Fibroblast of lung (primary cell): ENCODE measurements around the gene VPS13D. TPM values are rescaled to one million over a fixed set of nuclear protein-coding genes. Genes with fewer than 3 reads are reported as not detected.

Experiments
- DNase-seq, 2 donors: peaks; one replicate each; pipeline versions ENCODE4 v3.0.0 to v3.0.0-alpha.2; 2010; ENCODE audit warnings: low read depth in 2 of 2
- H2AFZ ChIP-seq: 2 replicates; pipeline ENCODE4 v1.5.1; 2012; ENCODE audit warnings: low read length, control low read depth, inconsistent platforms
- H3K27ac ChIP-seq: 2 replicates; pipeline ENCODE4 v1.5.1; 2011; ENCODE audit warnings: low read length, control low read depth; ENCODE audit not compliant: insufficient read depth
- H3K27me3 ChIP-seq: 2 replicates; pipeline ENCODE4 v1.5.1; 2011; ENCODE audit warnings: mild to moderate bottlenecking, low read length; ENCODE audit not compliant: control insufficient read depth, insufficient read depth
- H3K36me3 ChIP-seq: 2 replicates; pipeline ENCODE4 v1.5.1; 2011; ENCODE audit warnings: low read length; ENCODE audit not compliant: control insufficient read depth, insufficient read depth
- H3K4me1 ChIP-seq: 2 replicates; pipeline ENCODE4 v1.5.1; 2011; ENCODE audit warnings: low read length; ENCODE audit not compliant: control insufficient read depth, insufficient read depth; ENCODE audit errors: extremely low read depth
- H3K4me2 ChIP-seq: 2 replicates; pipeline ENCODE4 v1.5.1; 2011; ENCODE audit warnings: low read length, control low read depth; ENCODE audit not compliant: insufficient read depth; ENCODE audit errors: extremely low read depth
- H3K4me3 ChIP-seq, 4 experiments: fragments of 200-600 bp in 1 of 4; sonication (generic) in 1 of 4; replicated peaks in 1 of 4; 2 replicates each; pipeline ENCODE4 v1.5.1; 2011 to 2016; ENCODE audit warnings: low read length in 4 of 4, low read depth in 3 of 4, mild to moderate bottlenecking in 3 of 4, control low read depth in 2 of 4, inconsistent platforms in 1 of 4, mixed read lengths in 1 of 4; ENCODE audit not compliant: insufficient read depth in 1 of 4; ENCODE audit errors: control extremely low read depth in 1 of 4
- H3K79me2 ChIP-seq: 2 replicates; pipeline ENCODE4 v1.5.1; 2012; ENCODE audit warnings: mild to moderate bottlenecking, low read length, inconsistent platforms; ENCODE audit not compliant: control insufficient read depth, insufficient read depth
- H3K9ac ChIP-seq: 2 replicates; pipeline ENCODE4 v1.5.1; 2011; ENCODE audit warnings: mild to moderate bottlenecking, low read length, control low read depth; ENCODE audit not compliant: insufficient read depth
- H3K9me3 ChIP-seq: 2 replicates; pipeline ENCODE4 v1.5.1; 2012; ENCODE audit warnings: low read depth, low read length; ENCODE audit not compliant: control insufficient read depth, insufficient read depth
- H4K20me1 ChIP-seq: 2 replicates; pipeline ENCODE4 v1.5.1; 2011; ENCODE audit warnings: low read length; ENCODE audit not compliant: control insufficient read depth, insufficient read depth; ENCODE audit errors: extremely low read depth
- CTCF ChIP-seq, 2 donors: IDR thresholded peaks in 1 of 2; conservative IDR thresholded peaks in 1 of 2; 1 replicate in 1 of 2; 2 replicates in 1 of 2; pipeline ENCODE4 v1.5.1; 2011 to 2012; ENCODE audit warnings: low read length in 2 of 2, control low read depth in 1 of 2, inconsistent platforms in 1 of 2, low read depth in 1 of 2, mild to moderate bottlenecking in 1 of 2
- EZH2 ChIP-seq: IDR thresholded peaks from 2 replicates; pipeline ENCODE4 v1.5.1; 2012; ENCODE audit warnings: low read length, control low read depth, mild to moderate bottlenecking; ENCODE audit errors: missing control alignments
- polyA plus RNA-seq, 2 donors: library from polyadenylated mRNA; depleted of rRNA in 1 of 2; stranded (reverse) in 1 of 2; unstranded in 1 of 2; fragments of >200 nt; gene quantifications; 2 replicates each; pipeline ENCODE4 v1.2.1, GENCODE V29; 2011 to 2012; ENCODE audit warnings: missing spikeins in 1 of 2
- total RNA-seq: library from RNA; depleted of rRNA; stranded (reverse); fragments of >200 nt; gene quantifications from 2 replicates; pipeline ENCODE4 v1.2.1, GENCODE V29; 2014

Gene VPS13D
- total and polyA plus RNA-seq, 2 donors (not counting 1 experiment from before 2014, with no cell fraction given): 14.6 to 40.0 TPM

DNA sequence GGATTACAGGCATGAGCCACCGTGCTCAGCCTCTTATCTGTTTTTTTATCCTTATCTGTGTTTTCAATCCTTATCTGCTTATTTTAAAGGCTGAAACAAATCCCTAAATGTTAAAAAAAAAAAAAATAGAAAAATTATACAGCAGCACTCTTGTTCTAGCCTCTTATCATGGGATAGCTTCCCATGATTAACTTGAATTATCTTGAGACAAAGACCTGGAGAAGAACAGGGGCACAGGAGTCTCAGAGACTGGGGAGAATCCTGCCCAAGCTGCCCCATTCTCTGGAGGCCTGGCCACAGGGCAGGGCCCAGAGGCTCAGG, 301.3 kb downstream of the VPS13D start:
- Histone ChIP-seq H3K36me3 (no peaks in the 10 kb centered on the region), H3K27me3 (no peaks in the 10 kb centered on the region), H3K9ac (no peak overlapping the region), H4K20me1 (no peaks in the 10 kb centered on the region), H3K79me2 (no peaks in the 10 kb centered on the region), H2AFZ (no peak overlapping the region), H3K9me3 (no peaks in the 10 kb centered on the region), H3K4me3 (no peak overlapping the region), H3K4me1 (peaks cover 4% of the 10 kb centered on the region), H3K27ac (no peak overlapping the region), H3K4me2 (no peak overlapping the region)
- DNase-seq: no peak
- TF ChIP-seq CTCF (conservative IDR thresholded peaks at IDR 0.05 in 1 of 2, IDR thresholded peaks at IDR 0.05 in 1 of 2; ENCODE audit: low read depth in 1 of 2, low read length in 2 of 2) (no peak), EZH2 (no peak)

DNA sequence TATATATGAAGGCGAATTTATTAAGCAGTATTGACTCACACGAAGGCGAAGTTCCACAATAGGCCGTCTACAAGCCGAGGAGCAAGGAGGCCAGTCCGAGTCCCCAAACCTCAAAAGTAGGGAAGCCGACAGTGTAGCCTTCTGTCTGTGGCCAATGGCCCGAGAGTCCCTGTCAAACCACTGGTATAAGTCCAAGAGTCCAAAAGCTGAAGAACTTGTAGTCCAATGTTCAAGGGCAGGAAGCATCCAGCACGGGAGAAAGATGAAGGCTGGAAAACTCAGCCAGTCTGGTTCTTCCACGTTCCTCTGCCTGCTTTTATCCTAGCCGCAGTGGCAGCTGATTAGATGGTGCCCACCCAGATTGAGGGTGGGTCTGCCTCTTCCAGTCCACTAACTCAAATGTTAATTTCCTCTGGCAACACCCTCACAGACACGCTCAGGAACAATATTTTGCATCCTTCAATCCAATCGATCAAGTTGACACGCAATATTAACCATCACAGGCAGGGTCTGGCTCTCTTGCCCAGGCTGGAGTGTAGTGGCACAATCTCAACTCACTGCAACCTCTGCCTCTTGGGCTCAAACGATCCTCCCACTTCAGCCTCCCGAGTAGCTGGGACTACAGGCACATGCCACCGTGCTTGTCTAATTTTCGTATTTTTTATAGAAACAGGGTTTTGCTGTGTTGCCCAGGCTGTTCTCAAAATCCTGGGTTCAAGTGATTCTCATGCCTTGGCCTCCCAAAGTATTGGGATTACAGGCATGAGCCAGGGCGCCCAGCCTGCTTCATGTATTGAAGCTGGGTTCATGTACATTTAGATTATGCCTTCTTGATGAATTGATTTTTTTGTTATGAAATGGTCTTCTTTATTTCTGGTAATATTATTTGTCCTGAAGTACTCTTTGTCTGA, 302.8 kb downstream of the VPS13D start:
- Histone ChIP-seq H3K4me3 (no peak overlapping the region), H3K27ac (no peak overlapping the region), H3K36me3 (no peaks in the 10 kb centered on the region), H3K79me2 (no peaks in the 10 kb centered on the region), H3K4me2 (no peak overlapping the region), H4K20me1 (no peaks in the 10 kb centered on the region), H3K4me1 (peaks cover 4% of the 10 kb centered on the region), H3K9me3 (no peaks in the 10 kb centered on the region), H3K27me3 (no peaks in the 10 kb centered on the region), H2AFZ (no peak overlapping the region), H3K9ac (no peak overlapping the region)
- TF ChIP-seq CTCF (conservative IDR thresholded peaks at IDR 0.05 in 1 of 2, IDR thresholded peaks at IDR 0.05 in 1 of 2; ENCODE audit: low read depth in 1 of 2, low read length in 2 of 2): no peak
- no peak for TF ChIP-seq EZH2
- no peak for DNase-seq

- Histone ChIP-seq H3K4me3 (no peak overlapping the region), H3K27ac (no peak overlapping the region), H3K79me2 (no peaks in the 10 kb centered on the region), H3K9ac (no peak overlapping the region), H3K36me3 (no peaks in the 10 kb centered on the region), H4K20me1 (no peaks in the 10 kb centered on the region), H2AFZ (no peak overlapping the region), H3K9me3 (no peaks in the 10 kb centered on the region), H3K4me2 (no peak overlapping the region), H3K27me3 (no peaks in the 10 kb centered on the region), H3K4me1 (peaks cover 13% of the 10 kb centered on the region)
- TF ChIP-seq EZH2 (no peak), CTCF (conservative IDR thresholded peaks at IDR 0.05 in 1 of 2, IDR thresholded peaks at IDR 0.05 in 1 of 2; ENCODE audit: low read depth in 1 of 2, low read length in 2 of 2) (no peak)
- DNase-seq: no peak
Observed at GRCh38 chr1:12536023-12536639, 306.3 kb downstream of the VPS13D start.
